Pancreas (tissue), 10 donors: ENCODE results near the gene TMEM52. TPM values are rescaled to one million over a fixed set of nuclear protein-coding genes. Genes with fewer than 3 reads are reported as not detected.

Source experiments
- ATAC-seq, 4 donors: fragments of 200-7000 bp; cut with Tn5 transposase; one replicate each; pipeline versions ENCODE4 v1.8.0 to v1.9.1; 2020; ENCODE audit warnings: mild to moderate bottlenecking in 4 of 4, moderate library complexity in 4 of 4
- DNase-seq, 6 donors: peaks; one replicate each; pipeline ENCODE4 v3.0.0-alpha.2; 2020
- FAIRE-seq: peaks from 2 replicates; lab custom pipeline; 2012; peaks lifted over from hg19 to GRCh38; lab: Jason Lieb, UNC
- H3K27ac ChIP-seq, 4 donors: fragments of 200-600 bp; sonication (generic); 1 replicate in 3 of 4; 2 replicates in 1 of 4; pipeline versions ENCODE4 v1.5.0 to v1.8.0; 2020
- H3K27me3 ChIP-seq, 4 donors: fragments of 200-600 bp; one replicate each; pipeline ENCODE4 v1.8.0; 2021
- H3K36me3 ChIP-seq, 3 donors: fragments of 200-600 bp; sonication (generic) in 1 of 3; one replicate each; pipeline versions ENCODE4 v1.5.0 to v1.8.0; 2020 to 2021
- H3K4me1 ChIP-seq, 3 donors: fragments of 200-600 bp; one replicate each; pipeline ENCODE4 v1.8.0; 2021
- H3K4me3 ChIP-seq, 4 donors: fragments of 200-600 bp; sonication (generic) in 2 of 4; one replicate each; pipeline versions ENCODE4 v1.5.0 to v1.8.0; 2020 to 2021
- H3K9me3 ChIP-seq, 4 donors: fragments of 200-600 bp; one replicate each; pipeline ENCODE4 v1.8.0; 2021
- CTCF ChIP-seq, 4 donors: fragments of 200-600 bp; sonication (generic) in 3 of 4; IDR thresholded peaks; one replicate each; pipeline versions ENCODE4 v1.5.0 to v1.8.0; 2021; ENCODE audit warnings: antibody characterized with exemption in 4 of 4
- WGBS, 2 donors: extraction: QIAGEN DNeasy Blood & Tissue Kit; methylation state at CpG; one replicate each; pipeline ENCODE4 v1.1.7; 2013; 5-methylcytosine and 5-hydroxymethylcytosine counted together
- intact Hi-C, 3 donors: fragments of 100-400 bp; cut with DNase I; formaldehyde crosslinking; loops; one replicate each; pipeline versions ENCODE4 v1.11.1 to v1.14.2; 2022
- polyA plus RNA-seq, 2 donors: library from polyadenylated mRNA; stranded (reverse); fragments of 200-250 nt; gene quantifications; one replicate each; pipeline ENCODE4 v1.2.3, GENCODE V29; 2013
- total RNA-seq, 6 donors: library from RNA; stranded (reverse); fragmentation: NEBNext Ultra II Directional in 4 of 6; extraction: Animal tissue kit (Norgen Biotek cat#: 25700) in 4 of 6; gene quantifications; one replicate each; pipeline versions ENCODE4 v1.2.1 to v1.2.4, GENCODE V29; 2021 to 2023
- donor health status: healthy with polysubstance abuse.
- donor health status: DM: no; HTN: no; CAD: no; lungs with moderate emphysema.
- donor health status: DM: no; HTN: no; CAD: no.
- donor health status: control.
- donor health status: control.
- donor health status: Bipolar disorder and iron deficiency.
- donor health status: DM: yes; HTN: yes; CAD: no.
- donor health status: DM: no; HTN: no; CAD: no.
- donor health status: DM: no; HTN: no; CAD: no.
- donor health status: DM: yes; HTN: yes; CAD: no.

TMEM52 gene
- total and polyA plus RNA-seq, 8 donors, result 43.6 to 120 (median 78.6) TPM

- Histone ChIP-seq H3K36me3 (no peaks in the 10 kb centered on the region), H3K27ac (peak overlapping the region; percentile 63 to 88 (median 80)), H3K9me3 (no peaks in the 10 kb centered on the region), H3K4me1 (peaks cover 0 to 9% (median 3%) of the 10 kb centered on the region in 3 donors), H3K27me3 (no peaks in the 10 kb centered on the region), H3K4me3 (peak overlapping the region; percentile 35 to 65 (median 53))
- peak in 2 of 6 donors; percentile 54 to 90 for DNase-seq
- FAIRE-seq, result no peak
- WGBS, 2 donors, result 3 to 7% methylated on average over 20 to 21 of the region's 21 CpGs
- intact Hi-C loops, result no loop called here
- peak; percentile 4 to 35 (median 8) for ATAC-seq
- TF ChIP-seq CTCF (IDR thresholded peaks at IDR 0.05), result no peak
Observed at GRCh38 chr1:1908506-1908791, 10.6 kb downstream of the TMEM52 start.

- DNase-seq, result peak in 5 of 6 donors; percentile 41 to 84 (median 61)
- 70 to 76% methylated on average over 8 of the region's 8 CpGs for WGBS, 2 donors
- Histone ChIP-seq H3K4me1 (peaks cover 0 to 9% (median 3%) of the 10 kb centered on the region in 3 donors), H3K27ac (no peak overlapping the region), H3K9me3 (no peaks in the 10 kb centered on the region), H3K36me3 (no peaks in the 10 kb centered on the region), H3K4me3 (no peak overlapping the region), H3K27me3 (no peaks in the 10 kb centered on the region)
- TF ChIP-seq CTCF (IDR thresholded peaks at IDR 0.05), result no peak
- no peak for ATAC-seq
- intact Hi-C loops, result no loop called here
- no peak for FAIRE-seq
Observed at GRCh38 chr1:1907098-1907736, 11.9 kb downstream of the TMEM52 start.

- no peaks in the 10 kb centered on the region for H3K9me3 ChIP-seq
- no peak overlapping the region for H3K4me3 ChIP-seq
- H3K4me1 ChIP-seq, result peaks cover 0 to 9% (median 3%) of the 10 kb centered on the region in 3 donors
- FAIRE-seq (no peak), DNase-seq (peak; percentile 73 to 92 (median 84)), ATAC-seq (peak; percentile 42 to 72 (median 66))
- peak; percentile 61 to 86 (median 84) for TF ChIP-seq CTCF (IDR thresholded peaks at IDR 0.05)
- WGBS, 2 donors, result 20% methylated on average over 15 of the region's 15 CpGs
- no peaks in the 10 kb centered on the region for H3K27me3 ChIP-seq
- H3K36me3 ChIP-seq, result no peaks in the 10 kb centered on the region
- intact Hi-C loops, result no loop called here
- no peak overlapping the region for H3K27ac ChIP-seq
Observed at GRCh38 chr1:1906185-1907097, 12.6 kb downstream of the TMEM52 start.

- Histone ChIP-seq H3K27me3 (no peaks in the 10 kb centered on the region), H3K4me1 (peaks cover 0 to 7% (median 0%) of the 10 kb centered on the region in 3 donors), H3K27ac (no peak overlapping the region), H3K9me3 (no peaks in the 10 kb centered on the region), H3K36me3 (no peaks in the 10 kb centered on the region), H3K4me3 (no peak overlapping the region)
- no peak for TF ChIP-seq CTCF (IDR thresholded peaks at IDR 0.05)
- WGBS, 2 donors, result 96 to 100% methylated on average over 12 of the region's 12 CpGs
- FAIRE-seq (no peak), DNase-seq (peak in 1 of 6 donors; percentile 3), ATAC-seq (no peak)
- intact Hi-C loops, result no loop called here
Observed at GRCh38 chr1:1903224-1903623, 15.9 kb downstream of the TMEM52 start.
